ENCODE measurements around the gene TFB2M. TPM values are rescaled to one million over a fixed set of nuclear protein-coding genes. Genes with fewer than 3 reads are reported as not detected.
"Not testable (repeated sequence)": the region's sequence is repeated elsewhere in the genome, so short reads cannot be mapped to it uniquely, and the experiment has no call there.

TFB2M gene
- total and polyA plus RNA-seq, 2 of the 13 experiments (the other 11 are each of a cell fraction or from before 2014, with no cell fraction given) = 15.7 to 31.4 TPM

DNA sequence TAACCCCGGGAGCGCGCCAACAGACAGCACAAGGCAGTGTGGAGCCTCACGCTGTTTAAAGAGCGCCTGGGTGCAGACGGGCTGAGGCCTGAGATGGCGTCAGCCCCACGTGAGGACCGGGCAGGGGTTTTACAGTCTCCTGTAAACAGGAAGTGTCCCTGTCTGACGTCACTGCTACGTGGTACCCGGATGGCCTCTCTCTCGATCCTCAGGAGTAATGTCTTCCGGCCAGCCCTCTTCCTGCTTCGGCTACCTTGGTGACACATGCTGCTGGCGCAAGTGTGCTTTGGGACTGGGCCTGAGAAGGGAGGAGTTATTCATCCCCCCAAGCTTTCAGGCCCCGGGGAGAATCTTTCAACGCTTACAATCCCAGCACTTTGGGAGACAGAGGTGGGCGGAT lies 41.4 kb upstream of the TFB2M start:
- peaks cover 14% of the 10 kb centered on the region for H3K4me1 ChIP-seq (ENCODE audit: insufficient read depth, low read length)
- FAIRE-seq (no peak), DNase-seq (ENCODE audit: low spot score) (no peak), ATAC-seq (no peak)
- BruUV-seq (replicated peaks) = no TSS peak
- H4K20me1 ChIP-seq (ENCODE audit: insufficient read depth, low read length) = no peaks in the 10 kb centered on the region
- ChIA-PET CTCF (ENCODE audit: low intra/inter-chr PET ratio, low total read pairs) (no interaction called here), POLR2A (no interaction called here)
- H3K36me3 ChIP-seq (replicated peaks in 1 of 2; ENCODE audit: control insufficient read depth in 1 of 2, insufficient read depth in 2 of 2, low read length in 2 of 2) = peaks cover 0 to under 1% of the 10 kb centered on the region in 2 experiments; a peak in 2 of 5 replicates
- H3K4me3 ChIP-seq (replicated peaks in 1 of 3; ENCODE audit: insufficient read depth in 1 of 3, low read depth in 2 of 3, low read length in 3 of 3) = no peak overlapping the region
- no peak overlapping the region for H3K4me2 ChIP-seq (ENCODE audit: low read depth, low read length)
- WGBS (ENCODE audit: low lambda C conversion rate) = 95% methylated on average over 19 of the region's 19 CpGs
- no peak overlapping the region for H3K9ac ChIP-seq (ENCODE audit: insufficient read depth, low read depth, low read length)
- H2AFZ ChIP-seq (ENCODE audit: low read length) = no peak overlapping the region
- 0 out of 2 replicates have a peak, but pooled peaks cover 4% of the 10 kb centered on the region for H3K9me3 ChIP-seq (ENCODE audit: low read length)
- no peak overlapping the region for H3K27ac ChIP-seq (ENCODE audit: extremely low read length, insufficient read depth, low read length)
- peaks cover 8% of the 10 kb centered on the region for H3K79me2 ChIP-seq (ENCODE audit: insufficient read depth, low read length)
- intact Hi-C loops (cut with micrococcal nuclease; ENCODE audit: unreplicated experiment) = no loop called here
- no peak for TF ChIP-seq ZSCAN22 (CRISPR knock-in tag; IDR thresholded peaks at IDR 0.05)
- TF ChIP-seq FOXP1 (IDR thresholded peaks at IDR 0.05) = no peak
- no peak for TF ChIP-seq FOXP1 (CRISPR knock-in tag; IDR thresholded peaks at IDR 0.05)
- no peak for TF ChIP-seq ZNF577 (CRISPR knock-in tag; IDR thresholded peaks at IDR 0.05; ENCODE audit: borderline replicate concordance, low read depth)
- TF ChIP-seq MAFK (conservative IDR thresholded peaks at IDR 0.05 in 1 of 2, IDR thresholded peaks at IDR 0.05 in 1 of 2; ENCODE audit: low read length in 2 of 2) = no peak
- no peak for TF ChIP-seq ZNF256 (CRISPR knock-in tag; conservative IDR thresholded peaks at IDR 0.05)
- no peak for TF ChIP-seq ARID2 (CRISPR knock-in tag; IDR thresholded peaks at IDR 0.05; ENCODE audit: borderline replicate concordance)
- no peak for TF ChIP-seq NFYC (CRISPR knock-in tag; IDR thresholded peaks at IDR 0.05)
- TF ChIP-seq ZNF7 (CRISPR knock-in tag; IDR thresholded peaks at IDR 0.05) = no peak
- TF ChIP-seq ZNF350 (CRISPR knock-in tag; IDR thresholded peaks at IDR 0.05; ENCODE audit: borderline replicate concordance, low read depth) = no peak
- no peak for TF ChIP-seq NR2F1 (CRISPR knock-in tag; IDR thresholded peaks at IDR 0.05)
- TF ChIP-seq TAF15 (IDR thresholded peaks at IDR 0.05; ENCODE audit: low read depth, low read length, poor library complexity, severe bottlenecking) = no peak
- TF ChIP-seq ZMYM3 (CRISPR knock-in tag; IDR thresholded peaks at IDR 0.05) = no peak
- TF ChIP-seq SNAPC4 (CRISPR knock-in tag; IDR thresholded peaks at IDR 0.05) = no peak
- no peak for TF ChIP-seq ZNF678 (CRISPR knock-in tag; IDR thresholded peaks at IDR 0.05)
- TF ChIP-seq ZNF878 (CRISPR knock-in tag; IDR thresholded peaks at IDR 0.05) = no peak
- no peak for TF ChIP-seq ATF3 (CRISPR knock-in tag; IDR thresholded peaks at IDR 0.05)
- in situ Hi-C loops (cut with HindIII; ENCODE audit: extremely low pct_ligation_motif_present, low pct_unique_long_range_greater_than_20kb) = no loop called here
- no peaks in the 10 kb centered on the region for H3K27me3 ChIP-seq (ENCODE audit: control insufficient read depth in 1 of 2, insufficient read depth in 2 of 2, low read length in 2 of 2)

DNA sequence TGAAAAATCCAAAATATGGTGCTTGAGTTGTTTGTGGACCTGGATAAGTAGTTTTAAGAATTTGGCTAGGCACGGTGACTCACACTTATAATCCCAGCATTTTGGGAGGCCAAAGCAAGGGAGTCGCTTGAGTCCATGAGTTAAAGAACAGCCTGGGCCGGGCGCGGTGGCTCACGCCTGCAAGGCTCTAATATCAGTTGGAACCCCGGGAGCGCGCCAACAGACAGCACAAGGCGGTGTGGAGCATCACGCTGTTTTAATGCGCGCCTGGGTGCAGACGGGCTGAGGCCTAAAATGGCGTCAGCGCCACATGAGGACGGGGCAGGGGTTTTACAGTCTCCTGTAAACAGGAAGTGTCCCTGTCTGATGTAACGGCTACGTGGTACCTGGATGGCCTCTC lies 39.2 kb upstream of the TFB2M start:
- H4K20me1 ChIP-seq (ENCODE audit: insufficient read depth, low read length); H3K4me2 ChIP-seq (ENCODE audit: low read depth, low read length); intact Hi-C loops (cut with micrococcal nuclease; ENCODE audit: unreplicated experiment); BruUV-seq (replicated peaks); FAIRE-seq; H3K9ac ChIP-seq (ENCODE audit: insufficient read depth, low read depth, low read length); H3K9me3 ChIP-seq (ENCODE audit: low read length); in situ Hi-C loops (cut with HindIII; ENCODE audit: extremely low pct_ligation_motif_present, low pct_unique_long_range_greater_than_20kb); H3K27me3 ChIP-seq (ENCODE audit: control insufficient read depth in 1 of 2, insufficient read depth in 2 of 2, low read length in 2 of 2); CTCF ChIA-PET (ENCODE audit: low intra/inter-chr PET ratio, low total read pairs); H2AFZ ChIP-seq (ENCODE audit: low read length); POLR2A ChIA-PET; H3K36me3 ChIP-seq (replicated peaks in 1 of 2; ENCODE audit: control insufficient read depth in 1 of 2, insufficient read depth in 2 of 2, low read length in 2 of 2); H3K79me2 ChIP-seq (ENCODE audit: insufficient read depth, low read length); H3K4me3 ChIP-seq (replicated peaks in 1 of 3; ENCODE audit: insufficient read depth in 1 of 3, low read depth in 2 of 3, low read length in 3 of 3); H3K27ac ChIP-seq (ENCODE audit: extremely low read length, insufficient read depth, low read length); DNase-seq (ENCODE audit: low spot score); ATAC-seq: not testable (repeated sequence)
- 96% methylated on average over 19 of the region's 19 CpGs for WGBS (ENCODE audit: low lambda C conversion rate)
- H3K4me1 ChIP-seq (ENCODE audit: insufficient read depth, low read length) = peaks cover 14% of the 10 kb centered on the region
